ENCODE data around the gene DGCR8. TPM values are rescaled to one million over a fixed set of nuclear protein-coding genes. Genes with fewer than 3 reads are reported as not detected.

Gene DGCR8
- total RNA-seq, 1 donor from 2014 or later: 29.1 TPM

DNA sequence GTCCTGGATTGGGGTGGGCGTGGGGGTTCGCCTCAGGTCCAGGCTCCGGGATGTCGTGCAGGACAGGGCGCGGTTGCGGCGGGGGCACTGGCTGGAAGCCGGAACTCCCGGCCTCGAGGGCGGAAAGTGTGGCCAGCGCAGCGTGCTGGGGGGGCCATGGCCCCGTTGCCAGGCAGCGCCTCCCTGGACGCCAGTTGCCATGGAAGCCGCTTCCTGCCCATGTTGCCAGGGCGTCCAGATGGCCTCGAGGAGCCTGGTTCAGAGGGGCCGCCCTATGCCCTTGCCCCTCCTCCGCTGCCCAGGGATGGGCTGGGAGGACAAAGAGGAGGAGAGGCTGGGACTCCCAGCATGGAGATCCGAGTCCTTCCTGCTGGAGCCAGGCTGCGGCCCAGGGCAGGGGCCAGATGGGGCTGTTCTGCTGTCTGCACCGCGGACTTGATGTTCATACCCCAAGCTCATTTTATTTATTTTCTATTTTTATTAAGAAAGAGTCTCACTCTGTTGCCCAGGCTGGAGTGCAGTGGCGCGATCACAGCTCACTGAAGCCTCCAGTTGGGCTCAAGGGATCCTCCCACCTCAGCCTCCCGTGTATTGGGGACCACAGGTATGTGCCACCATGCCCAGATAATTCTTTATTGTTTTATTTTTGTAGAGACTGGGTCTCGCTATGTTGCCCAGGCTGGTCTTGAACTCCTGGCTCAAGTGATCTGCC is 75.4 kb downstream of the DGCR8 start:
- Mint-ChIP-seq H3K9me3 (no peaks in the 10 kb centered on the region), H3K36me3 (no peaks in the 10 kb centered on the region), H3K4me3 (no peak overlapping the region), H3K4me1 (peaks cover 40% of the 10 kb centered on the region), H3K27me3 (ENCODE audit: insufficient read depth, low read depth) (no peaks in the 10 kb centered on the region), H3K27ac (peak overlapping the region; percentile 74)
- H3K79me2 ChIP-seq (ENCODE audit: low read depth): no peaks in the 10 kb centered on the region
- H3K4me2 ChIP-seq: no peak overlapping the region
- TF ChIP-seq, protein P1, sequence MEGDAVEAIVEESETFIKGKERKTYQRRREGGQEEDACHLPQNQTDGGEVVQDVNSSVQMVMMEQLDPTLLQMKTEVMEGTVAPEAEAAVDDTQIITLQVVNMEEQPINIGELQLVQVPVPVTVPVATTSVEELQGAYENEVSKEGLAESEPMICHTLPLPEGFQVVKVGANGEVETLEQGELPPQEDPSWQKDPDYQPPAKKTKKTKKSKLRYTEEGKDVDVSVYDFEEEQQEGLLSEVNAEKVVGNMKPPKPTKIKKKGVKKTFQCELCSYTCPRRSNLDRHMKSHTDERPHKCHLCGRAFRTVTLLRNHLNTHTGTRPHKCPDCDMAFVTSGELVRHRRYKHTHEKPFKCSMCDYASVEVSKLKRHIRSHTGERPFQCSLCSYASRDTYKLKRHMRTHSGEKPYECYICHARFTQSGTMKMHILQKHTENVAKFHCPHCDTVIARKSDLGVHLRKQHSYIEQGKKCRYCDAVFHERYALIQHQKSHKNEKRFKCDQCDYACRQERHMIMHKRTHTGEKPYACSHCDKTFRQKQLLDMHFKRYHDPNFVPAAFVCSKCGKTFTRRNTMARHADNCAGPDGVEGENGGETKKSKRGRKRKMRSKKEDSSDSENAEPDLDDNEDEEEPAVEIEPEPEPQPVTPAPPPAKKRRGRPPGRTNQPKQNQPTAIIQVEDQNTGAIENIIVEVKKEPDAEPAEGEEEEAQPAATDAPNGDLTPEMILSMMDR (IDR thresholded peaks at IDR 0.05): no peak
- TF ChIP-seq EZH2 (IDR thresholded peaks at IDR 0.05): no peak
- TF ChIP-seq EZH2phosphoT487 (IDR thresholded peaks at IDR 0.05): no peak
- peaks cover 9% of the 10 kb centered on the region for H3K4me1 ChIP-seq
- H2AFZ ChIP-seq (replicated peaks): no peak overlapping the region
- no peak overlapping the region for H3K9ac ChIP-seq
- H3K36me3 ChIP-seq: no peaks in the 10 kb centered on the region
- no peaks in the 10 kb centered on the region for H3K27me3 ChIP-seq
- no peaks in the 10 kb centered on the region for H4K20me1 ChIP-seq (ENCODE audit: low read depth)
- H3K4me3 ChIP-seq: no peak overlapping the region
- H3F3A ChIP-seq (ENCODE audit: low read depth): no peaks in the 10 kb centered on the region
- H3K9me3 ChIP-seq (ENCODE audit: low read depth): no peaks in the 10 kb centered on the region
- H3K27ac ChIP-seq: no peak overlapping the region
- DNase-seq (ENCODE audit: low spot score): peak; percentile 31

DNA sequence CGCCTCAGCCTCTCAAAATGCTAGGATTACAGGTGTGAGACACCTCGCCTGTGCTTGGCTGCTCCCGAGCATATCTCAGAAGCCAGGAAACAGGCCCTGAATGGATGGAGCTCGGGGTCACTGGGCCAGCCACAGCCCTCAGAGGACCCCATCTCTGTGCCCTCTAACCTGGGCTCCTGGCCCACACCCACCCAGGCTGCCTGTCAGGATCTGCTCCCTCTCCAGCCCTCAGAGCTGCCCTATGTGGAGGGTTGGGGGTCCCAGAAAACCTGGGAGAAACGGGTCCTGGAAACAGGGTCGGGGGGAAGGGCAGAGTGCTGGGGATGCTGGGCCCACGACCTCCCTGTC is 76.0 kb downstream of the DGCR8 start:
- Mint-ChIP-seq H3K4me1 (peaks cover 39% of the 10 kb centered on the region), H3K27me3 (ENCODE audit: insufficient read depth, low read depth) (peaks cover 1% of the 10 kb centered on the region), H3K27ac (peak overlapping the region; percentile 74), H3K36me3 (no peaks in the 10 kb centered on the region), H3K9me3 (no peaks in the 10 kb centered on the region), H3K4me3 (no peak overlapping the region)
- no peak overlapping the region for H3K4me2 ChIP-seq
- no peaks in the 10 kb centered on the region for H3K27me3 ChIP-seq
- TF ChIP-seq EZH2 (IDR thresholded peaks at IDR 0.05) (no peak), EZH2phosphoT487 (IDR thresholded peaks at IDR 0.05) (no peak)
- TF ChIP-seq, protein P1 (IDR thresholded peaks at IDR 0.05): no peak
- no peaks in the 10 kb centered on the region for H3K36me3 ChIP-seq
- DNase-seq (ENCODE audit: low spot score): no peak
- H3F3A ChIP-seq (ENCODE audit: low read depth): no peaks in the 10 kb centered on the region
- H2AFZ ChIP-seq (replicated peaks): no peak overlapping the region
- no peaks in the 10 kb centered on the region for H3K9me3 ChIP-seq (ENCODE audit: low read depth)
- no peak overlapping the region for H3K27ac ChIP-seq
- no peak overlapping the region for H3K4me3 ChIP-seq
- H3K9ac ChIP-seq: no peak overlapping the region
- no peaks in the 10 kb centered on the region for H3K79me2 ChIP-seq (ENCODE audit: low read depth)
- H3K4me1 ChIP-seq: peaks cover 9% of the 10 kb centered on the region
- H4K20me1 ChIP-seq (ENCODE audit: low read depth): no peaks in the 10 kb centered on the region

DNA sequence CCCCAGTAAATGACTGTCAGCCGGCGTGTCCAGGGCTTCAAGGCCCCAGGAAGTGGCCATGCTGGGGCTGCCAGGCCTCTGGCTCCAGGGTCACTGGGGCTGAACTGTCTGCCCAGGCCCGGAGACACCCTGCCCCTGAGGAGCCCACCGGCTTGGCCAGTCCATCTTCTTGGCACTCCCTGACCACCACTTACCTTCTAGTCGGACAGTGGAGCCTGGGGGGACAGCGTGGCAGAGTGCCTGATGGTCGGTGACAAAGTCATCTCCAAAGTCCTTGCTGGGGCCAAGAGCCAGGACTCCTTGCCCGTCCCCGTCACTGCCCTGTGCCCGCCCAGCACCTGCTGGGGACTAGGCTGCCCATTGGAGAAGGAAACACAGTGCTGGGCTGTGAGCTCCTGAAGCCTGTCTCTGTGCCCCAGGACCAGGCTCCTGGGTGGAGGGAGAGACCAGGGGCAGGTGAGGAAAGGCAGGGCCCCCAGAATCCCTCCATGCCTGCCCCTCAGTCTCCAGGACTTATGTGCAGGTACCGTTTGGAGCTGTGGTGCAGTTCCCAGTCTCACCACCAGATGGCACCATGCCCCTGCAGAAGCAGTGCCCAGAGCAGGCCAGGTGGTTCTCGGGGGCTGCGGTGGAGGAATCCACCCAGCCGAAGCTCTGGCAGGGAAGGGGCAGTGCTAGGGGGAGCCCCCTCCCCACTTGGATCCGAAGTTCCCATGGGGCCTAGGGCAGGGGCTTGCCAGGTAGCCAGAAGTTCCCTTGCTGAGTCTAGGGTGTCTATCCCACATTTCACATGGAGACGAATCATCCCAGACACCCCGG is 76.8 kb downstream of the DGCR8 start:
- Histone ChIP-seq H2AFZ (replicated peaks) (no peak overlapping the region), H3K4me2 (no peak overlapping the region), H3K27me3 (no peaks in the 10 kb centered on the region), H3K27ac (no peak overlapping the region), H3K4me3 (no peak overlapping the region), H3K36me3 (no peaks in the 10 kb centered on the region), H4K20me1 (ENCODE audit: low read depth) (no peaks in the 10 kb centered on the region), H3K9me3 (ENCODE audit: low read depth) (no peaks in the 10 kb centered on the region), H3K79me2 (ENCODE audit: low read depth) (no peaks in the 10 kb centered on the region), H3F3A (ENCODE audit: low read depth) (no peaks in the 10 kb centered on the region), H3K4me1 (peaks cover 9% of the 10 kb centered on the region), H3K9ac (no peak overlapping the region)
- Mint-ChIP-seq H3K4me1 (peaks cover 35% of the 10 kb centered on the region), H3K36me3 (no peaks in the 10 kb centered on the region), H3K4me3 (peak overlapping the region; percentile 58), H3K27me3 (ENCODE audit: insufficient read depth, low read depth) (peaks cover 2% of the 10 kb centered on the region), H3K9me3 (no peaks in the 10 kb centered on the region), H3K27ac (peak overlapping the region; percentile 69)
- no peak for TF ChIP-seq EZH2phosphoT487 (IDR thresholded peaks at IDR 0.05)
- TF ChIP-seq, protein P1 (IDR thresholded peaks at IDR 0.05): peak; percentile 99
- no peak for TF ChIP-seq EZH2 (IDR thresholded peaks at IDR 0.05)
- DNase-seq (ENCODE audit: low spot score): peak; percentile 88

Data from neural progenitor cell (in vitro differentiated cells).